Inferior parietal cortex (tissue), 1 donor: ENCODE measurements around the gene RBL2.
"Not testable (repeated sequence)": the region's sequence is repeated elsewhere in the genome, so short reads cannot be mapped to it uniquely, and the experiment has no call there.

Experiments
- DNase-seq: peaks from one replicate; pipeline ENCODE4 v3.0.0-alpha.2; 2016; ENCODE audit errors: extremely low spot score

The RBL2 gene

DNA sequence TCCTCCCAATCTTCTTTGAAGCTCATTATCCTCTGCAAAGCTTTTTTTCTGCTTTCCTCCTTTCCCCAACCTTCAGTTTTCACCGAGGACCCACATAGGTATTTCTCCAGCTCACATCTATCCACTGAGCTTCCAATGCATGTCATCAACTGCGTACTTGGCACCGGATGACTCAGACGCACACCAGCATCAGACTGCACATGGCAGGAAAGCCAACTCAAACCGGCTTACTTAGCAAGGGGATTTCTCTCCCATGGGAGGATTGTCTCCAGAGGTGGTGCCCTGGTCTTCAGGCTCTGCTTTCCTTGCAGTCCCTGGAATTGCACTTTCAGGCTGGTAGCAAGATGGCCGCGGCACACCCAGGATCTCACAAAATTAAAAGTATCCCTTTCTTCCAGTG lies 70.4 kb downstream of the RBL2 start:
- no peak for DNase-seq

DNA sequence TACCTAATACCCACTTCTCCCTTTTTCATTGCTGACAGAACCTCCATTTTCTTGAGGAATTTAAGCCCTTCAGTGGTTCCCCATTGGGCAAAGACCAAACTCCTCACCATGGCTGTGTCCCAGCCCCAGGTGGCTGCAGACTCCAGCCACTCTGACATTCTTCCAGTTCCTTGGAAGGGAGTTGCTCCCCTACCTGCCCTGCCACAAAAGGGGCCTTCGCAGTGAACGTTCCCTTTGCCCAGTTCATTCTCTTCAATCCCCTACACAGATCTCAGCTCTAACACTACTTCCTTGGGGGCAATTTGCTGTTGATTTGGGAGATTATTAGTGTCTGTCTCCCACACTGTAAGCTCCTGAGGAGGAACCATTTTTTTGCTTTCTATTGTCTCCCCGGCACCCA lies 72.0 kb downstream of the RBL2 start:
- no peak for DNase-seq

DNA sequence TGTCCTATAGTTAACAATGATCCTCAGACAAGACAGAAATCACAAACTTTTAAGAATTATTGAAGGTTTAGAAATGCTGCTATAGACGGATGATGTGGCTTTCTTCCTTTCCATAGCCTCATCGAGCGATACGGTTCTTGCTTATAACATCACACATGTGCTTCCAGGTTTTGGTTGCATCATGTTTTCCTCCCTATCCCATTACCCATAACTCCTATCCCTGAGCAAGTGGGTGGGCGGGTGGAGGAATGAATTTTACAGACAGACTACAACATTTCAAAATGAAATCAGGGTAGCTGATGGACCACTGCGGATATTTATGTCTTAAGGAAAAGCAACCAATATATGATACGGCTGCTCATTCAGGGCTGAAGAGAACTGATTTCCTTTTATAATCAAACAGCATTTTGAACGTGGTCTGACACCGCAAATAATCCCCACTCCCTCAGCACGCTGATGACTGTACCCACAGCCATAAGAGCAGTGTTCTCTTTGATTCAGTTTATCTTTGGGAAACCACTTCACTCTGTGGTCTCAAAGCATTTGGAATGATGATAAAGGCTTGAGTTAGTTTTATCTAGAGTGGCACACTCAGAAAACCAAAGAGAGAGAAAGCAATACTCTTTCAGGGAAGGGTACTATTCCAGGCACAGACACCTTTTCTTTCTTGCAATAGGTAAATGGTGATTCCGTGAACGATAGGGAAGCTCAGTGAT lies 73.4 kb downstream of the RBL2 start:
- DNase-seq = no peak

DNA sequence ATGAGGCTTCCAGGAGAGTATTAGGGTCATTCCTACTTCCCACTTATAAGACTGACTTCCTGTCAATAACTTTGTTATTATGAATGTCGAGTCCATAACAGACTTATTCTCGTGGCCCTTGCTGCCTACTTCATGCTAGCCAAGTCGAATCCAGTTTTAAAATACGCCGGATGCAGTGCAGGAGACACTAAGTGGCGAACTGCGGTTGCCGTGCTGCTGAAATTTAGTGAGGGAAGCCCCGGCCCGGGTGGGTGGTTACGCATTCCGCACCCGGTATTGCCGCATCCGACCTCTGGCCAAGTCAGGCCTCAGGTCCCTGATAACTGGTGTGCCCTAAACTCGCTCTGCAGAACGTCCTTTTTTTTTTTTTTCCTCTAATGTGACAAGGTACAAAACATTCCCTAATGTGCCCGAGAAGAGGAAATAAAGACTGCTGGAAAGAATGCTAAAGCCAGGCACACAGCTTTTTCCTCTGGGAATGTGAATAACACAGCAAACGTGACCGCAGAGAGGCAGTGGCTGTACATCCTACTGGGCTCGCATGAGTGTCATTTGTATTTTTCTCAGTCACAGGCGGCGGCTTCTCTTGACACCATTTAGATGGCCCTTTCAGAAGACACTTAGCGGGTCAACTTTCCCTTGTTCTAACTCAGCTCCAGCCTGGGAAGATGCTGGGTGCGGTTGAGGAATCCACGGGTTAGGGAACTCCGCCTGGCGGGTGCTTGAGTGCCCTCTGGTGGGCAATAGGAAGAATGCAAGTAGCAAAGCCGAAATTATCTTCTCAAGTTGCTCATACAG lies 75.8 kb downstream of the RBL2 start:
- peak; percentile 79 for DNase-seq

DNA sequence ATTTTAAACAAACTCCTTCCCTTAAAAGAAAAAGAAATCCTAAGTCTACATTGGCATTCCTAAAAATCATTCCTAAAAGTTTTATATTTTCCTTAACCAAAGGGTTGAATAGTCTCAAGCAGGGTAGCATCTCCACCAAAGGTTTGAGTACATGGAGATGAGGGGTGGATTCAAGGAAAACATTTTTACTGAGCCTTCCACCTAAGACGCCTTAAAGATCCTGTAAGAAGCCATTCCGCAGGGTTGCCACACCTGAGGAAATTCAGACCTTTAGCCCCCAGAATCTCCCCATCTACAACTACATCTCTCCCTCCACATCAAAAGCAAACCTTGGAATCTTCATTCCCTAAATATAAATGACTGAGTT lies 76.4 kb downstream of the RBL2 start:
- no peak for DNase-seq

DNA sequence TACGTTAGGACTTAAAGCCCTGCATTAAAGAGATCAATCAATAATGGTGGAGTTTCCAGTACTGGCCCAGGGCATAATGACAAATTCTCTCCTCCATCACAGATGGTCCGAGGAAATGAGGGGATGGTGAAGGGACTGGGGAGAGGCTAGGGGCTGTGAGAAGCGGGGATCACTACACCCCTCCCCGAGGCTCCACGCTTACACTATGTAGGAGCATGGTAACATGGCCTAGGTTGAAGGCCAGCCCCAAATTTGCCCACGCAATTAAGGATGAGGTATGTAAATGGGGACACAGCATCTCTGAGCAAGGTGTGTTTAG lies 76.8 kb downstream of the RBL2 start:
- DNase-seq = no peak

DNA sequence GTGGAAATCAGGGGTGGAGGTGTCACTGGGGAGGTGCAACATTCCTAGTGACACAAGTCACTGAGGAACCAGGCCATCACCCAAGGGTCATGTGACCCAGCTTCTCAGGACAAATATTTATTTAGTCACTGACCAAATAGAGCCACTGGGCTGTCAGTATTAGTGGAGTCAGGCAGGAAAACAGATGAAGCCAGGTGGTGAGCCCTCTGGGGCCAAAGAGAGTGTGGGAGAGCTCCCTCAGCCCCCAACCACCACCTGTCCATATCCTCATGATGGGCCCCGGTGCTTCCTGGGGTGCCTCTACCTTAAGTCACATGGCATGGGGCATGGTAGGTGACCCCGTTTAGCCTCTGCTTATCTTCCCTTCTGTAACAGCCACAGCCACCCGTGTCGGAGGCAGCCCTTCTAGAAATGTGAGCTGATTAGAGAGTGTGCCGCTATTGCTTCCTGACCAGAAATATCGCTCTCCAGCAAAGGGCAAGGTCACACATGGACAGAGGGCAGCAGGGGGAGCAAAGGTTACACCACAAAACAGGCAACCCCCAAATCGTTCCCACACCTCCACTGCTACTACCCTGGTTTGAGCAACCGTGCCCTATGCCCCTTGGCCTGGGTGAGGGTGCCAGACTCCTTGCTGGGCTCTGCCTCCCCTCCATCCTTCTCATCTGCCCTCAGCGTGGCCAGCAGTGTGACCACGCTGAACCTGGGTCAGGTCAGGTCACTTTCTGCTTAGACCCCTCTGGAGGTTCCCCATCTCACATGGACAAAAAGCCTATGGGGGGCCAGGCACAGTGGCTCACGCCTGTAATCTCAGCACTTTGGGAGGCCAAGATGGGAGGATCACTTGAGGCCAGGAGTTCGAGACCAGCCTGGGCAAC lies 77.4 kb downstream of the RBL2 start:
- no peak for DNase-seq

DNA sequence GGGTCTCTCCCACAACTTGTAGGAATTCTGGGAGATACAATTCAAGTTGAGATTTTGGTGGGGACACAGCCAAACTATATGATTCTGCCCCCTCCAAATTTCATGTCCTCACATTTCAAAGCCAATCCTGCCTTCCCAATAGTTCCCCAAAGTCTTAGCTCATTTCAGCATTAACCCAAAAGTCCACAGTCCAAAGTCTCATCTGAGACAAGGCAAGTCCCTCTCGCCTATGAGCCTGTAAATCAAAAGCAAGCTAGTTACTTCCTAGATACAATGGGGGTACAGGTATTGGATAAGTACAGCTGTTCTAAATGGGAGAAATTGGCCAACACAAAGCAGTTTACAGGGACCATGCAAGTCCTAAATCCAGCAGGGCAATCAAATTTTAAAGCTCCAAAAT lies 78.5 kb downstream of the RBL2 start:
- not testable (repeated sequence) for DNase-seq

DNA sequence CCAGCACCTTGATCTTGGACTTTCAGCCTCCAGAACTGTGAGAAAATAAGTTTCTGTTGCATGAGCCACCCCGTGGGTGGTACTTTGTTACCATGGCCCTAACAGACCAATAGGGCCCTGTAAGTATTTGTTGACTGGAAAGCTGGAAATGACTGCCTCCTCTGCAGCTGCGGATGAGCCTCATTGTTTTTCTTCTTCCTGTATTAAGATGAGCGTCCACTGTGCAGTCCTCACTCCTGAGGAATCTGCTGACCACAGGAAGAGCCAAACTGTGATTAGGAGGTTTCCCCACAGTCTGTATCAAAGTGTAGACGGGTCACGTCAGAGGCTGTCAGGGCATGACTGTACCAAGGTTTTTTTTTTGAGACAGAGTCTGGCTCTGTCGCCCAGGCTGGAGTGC lies 81.0 kb downstream of the RBL2 start:
- DNase-seq = no peak

DNA sequence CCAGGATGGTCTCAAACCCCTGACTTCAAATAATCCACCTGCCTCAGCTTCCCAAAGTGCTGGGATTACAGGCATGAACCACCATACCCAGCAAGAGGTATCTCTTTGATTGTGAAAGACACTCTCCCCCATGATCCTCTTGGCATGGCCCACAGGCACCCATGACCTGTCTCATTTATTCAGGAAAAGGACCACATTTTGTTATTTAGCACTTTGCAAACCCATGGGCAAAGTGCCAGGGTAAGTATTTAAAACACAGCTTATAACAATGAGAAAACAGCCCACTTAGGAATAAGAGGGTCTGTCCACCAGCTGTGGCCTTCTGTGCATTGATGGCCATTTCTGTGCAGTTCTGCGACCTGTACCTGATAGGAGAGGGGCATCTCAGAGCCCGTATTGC lies 81.5 kb downstream of the RBL2 start:
- no peak for DNase-seq

DNA sequence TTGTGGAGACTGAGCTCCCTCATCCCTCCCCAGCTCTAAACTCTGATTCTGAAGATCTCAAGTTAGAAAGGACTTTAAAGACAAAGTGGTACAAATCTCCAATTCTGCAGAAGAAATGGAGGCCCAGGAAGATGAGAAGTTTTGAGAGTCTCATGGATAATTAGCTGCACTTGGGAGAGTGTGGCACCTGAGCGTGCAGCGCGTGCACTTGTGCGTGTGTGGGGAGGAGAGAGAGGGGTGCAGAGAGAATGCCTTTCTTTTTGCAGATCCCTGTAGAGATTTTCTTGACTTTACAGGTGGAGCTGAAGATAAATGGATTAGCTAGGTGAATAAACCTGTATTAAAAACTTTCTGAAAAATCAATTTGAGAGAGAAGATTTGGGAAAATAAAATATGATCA lies 83.6 kb downstream of the RBL2 start:
- DNase-seq = no peak

DNA sequence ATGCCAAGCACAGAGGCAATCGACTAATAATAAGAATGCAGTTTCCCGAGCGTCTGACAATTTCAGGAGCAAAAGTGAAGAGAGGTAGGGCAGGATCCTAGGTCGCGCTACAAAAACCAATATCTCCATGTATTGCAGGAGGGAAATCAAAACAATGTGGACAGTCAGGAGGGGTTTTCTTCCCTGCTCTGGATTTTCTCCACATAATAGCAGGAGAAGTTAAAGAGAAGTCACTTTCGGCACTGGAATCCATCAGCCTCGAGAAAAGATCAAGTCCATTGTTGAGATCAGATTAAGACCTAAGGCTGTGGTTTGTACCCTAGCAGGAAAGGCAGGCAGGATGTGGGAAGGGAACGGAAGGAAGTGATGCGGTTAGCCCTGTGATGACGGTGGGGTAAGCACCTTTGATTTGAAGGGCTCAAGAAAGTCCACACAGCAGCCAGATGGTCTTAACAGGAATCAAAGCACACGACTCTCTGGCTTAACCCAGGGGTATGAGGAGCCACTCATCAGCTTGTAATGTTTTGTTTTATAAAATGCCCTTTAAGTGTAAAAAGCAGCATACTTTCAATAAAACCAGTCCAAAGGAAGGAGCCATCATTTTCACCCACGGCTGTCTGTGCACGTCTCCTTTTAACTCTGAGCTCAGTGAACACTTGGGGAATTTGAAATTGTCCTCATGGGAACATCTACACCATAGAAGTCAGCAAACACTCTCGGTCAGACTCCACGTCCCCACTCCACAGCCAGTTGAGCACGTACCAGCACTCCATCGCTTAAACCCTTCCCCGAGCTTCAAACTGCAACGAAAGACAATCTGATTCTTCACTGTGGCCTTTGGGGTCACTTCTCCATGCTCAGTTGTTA lies 84.5 kb downstream of the RBL2 start:
- DNase-seq = no peak

DNA sequence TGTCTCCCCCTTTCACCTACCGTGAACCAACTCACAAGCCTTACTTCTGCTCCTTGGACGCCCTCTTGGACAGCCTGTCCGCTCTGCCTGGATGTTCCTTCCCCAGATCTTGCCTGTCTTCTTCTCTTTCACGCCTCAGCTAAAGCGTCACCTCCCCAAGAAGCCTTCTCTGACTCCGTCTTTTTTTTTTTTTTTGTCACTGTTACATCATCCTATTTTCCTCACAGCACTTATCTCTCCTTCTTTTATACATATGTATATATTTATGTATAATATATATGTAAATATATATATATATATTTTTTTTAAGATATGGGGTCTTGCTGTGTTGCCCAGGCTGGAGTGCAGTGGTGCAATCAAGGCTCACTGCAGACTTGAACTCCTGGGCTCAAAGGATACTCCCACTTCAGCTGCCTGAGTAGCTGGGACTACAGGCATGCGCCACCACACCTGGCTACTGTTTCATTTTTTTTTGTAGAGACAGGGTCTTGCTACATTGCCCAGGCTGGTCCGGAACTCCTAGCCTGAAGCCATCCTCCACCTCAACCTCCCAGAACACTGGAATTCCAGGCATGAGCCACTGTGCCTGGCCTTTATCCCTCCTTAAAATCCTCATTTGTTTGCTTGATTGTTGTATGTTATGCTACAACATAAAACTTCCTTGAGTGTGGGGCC lies 85.3 kb downstream of the RBL2 start:
- no peak for DNase-seq

DNA sequence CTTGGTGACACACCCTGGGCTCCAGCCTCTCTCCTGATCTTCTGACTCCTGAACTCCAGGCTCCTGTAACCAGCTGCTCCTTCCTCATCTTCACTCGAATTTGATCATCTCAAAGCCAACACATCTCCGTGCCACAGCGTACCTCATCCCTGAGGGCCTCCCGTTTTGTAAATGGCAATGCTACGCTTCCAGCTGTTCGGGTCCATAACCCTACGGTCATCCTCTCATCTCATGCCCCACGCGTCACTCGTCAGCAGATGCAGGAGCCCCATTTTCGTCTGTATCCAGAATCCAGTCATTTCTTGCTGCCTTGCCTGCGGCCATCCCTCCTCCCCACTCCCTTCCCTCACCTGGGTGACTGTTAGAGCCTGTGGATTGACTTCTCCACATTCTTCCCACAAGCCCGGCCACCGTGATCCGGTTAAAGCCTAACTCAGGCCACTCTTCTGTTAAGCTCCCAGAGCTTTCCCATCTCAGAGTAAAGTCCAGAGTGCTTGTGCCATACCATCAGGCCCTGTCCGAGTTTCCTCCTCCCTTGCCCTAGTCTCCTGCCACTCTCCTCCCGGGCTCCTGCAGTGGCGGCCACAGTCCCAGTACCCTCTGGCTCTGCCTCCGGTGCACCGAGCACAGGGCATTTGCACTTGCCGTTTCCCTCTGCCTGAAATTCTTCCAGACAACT lies 89.0 kb downstream of the RBL2 start:
- DNase-seq = no peak

DNA sequence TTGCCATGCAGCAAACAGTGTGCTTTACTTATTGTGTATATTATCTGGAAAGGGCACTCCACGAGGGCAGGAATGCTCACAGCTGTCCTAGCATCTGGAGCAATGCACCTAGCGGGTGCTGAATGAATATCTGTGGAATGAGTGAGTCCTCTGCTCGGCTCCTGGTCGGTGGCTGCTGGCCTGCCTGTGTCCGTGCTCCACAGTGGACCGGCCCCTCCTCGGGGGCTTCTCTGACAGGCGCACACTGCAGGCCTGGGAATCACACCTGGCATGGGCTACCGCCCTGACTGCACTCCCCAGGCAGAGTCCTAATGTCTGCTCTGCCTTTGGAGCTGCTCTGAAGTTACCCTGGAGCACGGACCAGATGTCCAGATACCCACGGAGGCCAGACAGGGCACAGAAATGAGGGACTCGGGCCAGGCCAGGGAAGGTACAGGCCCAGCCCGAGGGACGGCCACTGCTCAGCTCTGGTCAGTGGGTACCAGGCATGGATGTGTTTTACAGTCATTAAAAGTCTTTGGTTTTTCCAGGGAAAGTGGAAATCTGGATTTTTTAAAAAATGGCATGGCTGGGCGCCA lies 89.8 kb downstream of the RBL2 start:
- no peak for DNase-seq

DNA sequence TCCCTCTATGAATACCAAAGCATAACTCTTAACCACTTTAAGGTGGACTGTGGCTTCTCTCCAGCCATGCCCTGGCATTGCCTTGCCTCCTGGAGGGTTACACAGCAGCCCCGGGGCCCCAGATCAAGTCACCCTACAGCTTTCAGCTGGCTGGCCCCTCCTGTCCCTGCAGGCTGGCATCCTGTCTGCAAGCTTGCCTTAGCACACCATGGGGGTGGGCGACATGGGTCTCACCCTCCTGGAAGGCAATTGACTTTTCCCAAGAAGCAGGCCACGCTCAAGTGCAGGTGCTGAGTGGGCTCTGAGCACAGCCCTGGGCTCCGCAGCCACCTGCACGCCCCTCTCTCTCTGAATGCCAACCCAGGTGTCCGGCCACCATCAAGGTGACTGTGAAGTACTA lies 94.5 kb downstream of the RBL2 start:
- DNase-seq = no peak

DNA sequence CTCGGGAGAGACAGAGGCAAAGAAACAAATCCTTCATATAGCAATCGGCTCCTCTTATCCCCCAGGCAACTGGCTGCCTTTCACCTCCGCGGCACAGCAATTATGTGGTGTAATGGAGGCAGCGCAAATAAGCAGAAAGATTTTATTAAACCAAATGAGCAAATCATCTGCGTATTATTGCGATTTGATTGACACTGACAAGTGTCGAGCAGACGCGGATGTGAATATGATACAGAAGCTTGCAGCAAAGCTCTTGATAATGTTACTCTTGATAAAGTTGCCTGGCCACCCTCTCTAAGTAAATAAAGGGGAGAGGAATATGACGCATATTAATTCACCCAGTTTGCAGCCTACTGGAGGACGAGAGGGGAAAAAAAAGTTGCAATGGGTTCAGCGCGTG lies 95.2 kb downstream of the RBL2 start:
- no peak for DNase-seq

DNA sequence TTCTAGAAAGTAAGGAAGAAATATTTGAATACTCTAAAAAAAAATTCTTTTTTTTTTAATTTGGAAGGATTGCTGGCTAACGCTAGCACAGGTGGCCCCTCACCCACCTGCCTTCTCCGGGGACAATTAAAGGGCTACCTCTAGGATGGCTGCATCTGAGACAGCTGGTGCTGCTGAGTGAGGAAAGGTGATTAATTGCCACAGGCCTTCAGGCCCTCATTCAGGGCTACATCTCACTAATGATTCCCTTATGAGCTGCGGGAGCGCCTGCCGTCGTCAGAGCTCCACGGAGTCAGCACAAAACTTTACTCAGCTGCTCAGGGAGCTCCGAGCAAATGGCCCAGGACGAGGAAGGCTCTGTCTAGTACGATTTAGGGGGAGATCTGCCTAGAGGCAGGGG lies 95.8 kb downstream of the RBL2 start:
- DNase-seq = no peak

DNA sequence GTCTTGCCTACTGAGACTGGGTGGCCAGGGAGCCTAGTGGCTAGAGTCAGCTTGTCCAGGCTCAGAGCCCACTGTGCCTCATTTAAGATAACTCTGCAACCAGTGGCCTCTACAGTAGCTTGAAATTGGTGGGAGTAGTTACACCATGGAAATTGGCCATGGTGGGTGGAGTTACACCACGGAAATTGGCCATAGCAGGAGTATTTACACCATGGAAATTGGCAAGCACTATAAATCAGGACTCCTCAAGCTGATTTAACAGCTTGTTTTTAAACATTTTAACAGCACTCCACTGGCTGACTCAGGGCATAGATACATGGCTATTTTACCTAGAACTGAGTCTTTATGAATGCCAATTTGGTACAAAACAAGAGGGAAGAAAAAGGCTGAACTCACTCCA lies 96.5 kb downstream of the RBL2 start:
- DNase-seq = no peak

DNA sequence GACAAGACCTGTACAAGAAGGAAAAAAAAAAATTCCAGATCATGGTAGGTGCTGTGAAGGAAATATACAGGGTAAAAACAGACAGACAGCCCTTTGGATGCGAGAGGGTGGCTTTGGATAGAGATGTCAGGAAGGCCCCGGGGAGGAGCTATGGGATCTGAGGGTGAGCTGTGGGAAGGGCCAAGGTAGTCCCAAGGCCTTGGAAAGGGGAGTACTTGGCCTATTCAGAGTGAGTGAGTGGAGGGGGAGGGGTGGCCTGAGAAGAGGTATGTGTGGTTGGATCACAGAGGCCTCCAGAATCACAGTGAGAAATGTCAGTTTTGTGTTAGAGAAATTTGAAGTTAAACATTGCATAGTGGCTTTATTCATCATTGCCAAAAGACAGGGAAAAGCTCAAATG lies 99.9 kb downstream of the RBL2 start:
- DNase-seq = no peak
